Measurements from ENCODE around the gene IRF2BP2. TPM values are rescaled to one million over a fixed set of nuclear protein-coding genes. Genes with fewer than 3 reads are reported as not detected.
A peak's percentile ranks its signal among the peaks of the same experiment; 100 is the strongest.

IRF2BP2 gene
- total and polyA plus RNA-seq, 4 donors, result 36.9 to 148 (median 107) TPM

GRCh38 chr1:234555390-234556024, 54.5 kb downstream of the IRF2BP2 start:
- no peaks in the 10 kb centered on the region for H3K9me3 ChIP-seq (ENCODE audit: control insufficient read depth, low read length)
- H3K27ac ChIP-seq (ENCODE audit: low read depth in 1 of 2, low read length in 2 of 2), result no peak overlapping the region

DNA sequence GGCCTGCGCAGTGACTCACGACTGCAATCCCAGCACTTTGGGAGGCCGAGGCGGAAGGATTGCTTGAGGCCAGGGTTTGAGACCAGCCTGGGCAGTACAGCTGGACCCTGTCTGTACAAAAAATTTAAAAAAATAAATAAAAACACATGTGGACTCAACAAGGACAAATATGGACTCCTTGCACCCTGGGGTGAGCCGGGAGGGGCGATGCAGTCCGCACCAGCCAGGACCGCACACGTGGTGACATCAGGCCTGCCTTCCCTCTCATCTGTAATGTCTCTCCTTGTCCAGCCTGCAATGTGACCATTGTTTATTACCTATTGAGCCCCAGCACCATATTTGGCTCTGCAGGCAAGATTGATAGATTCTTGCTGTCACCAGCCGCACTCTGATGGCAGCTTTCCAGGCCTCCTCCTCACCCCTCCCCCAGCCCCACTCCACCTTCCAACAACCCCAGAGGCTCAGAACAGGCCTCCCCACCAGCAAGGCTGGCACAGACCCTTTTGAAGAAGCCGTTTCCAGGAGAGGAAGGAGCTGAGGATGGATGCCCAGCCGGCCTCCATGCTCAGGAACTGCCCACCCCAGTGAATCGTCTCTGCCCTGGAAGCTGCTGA, 55.2 kb downstream of the IRF2BP2 start:
- DNase-seq (no peak), ATAC-seq (ENCODE audit: low FRiP score) (peak; percentile 29)
- 55 to 57% methylated on average over 13 of the region's 13 CpGs for WGBS, 2 donors
- Histone ChIP-seq H3K4me1 (ENCODE audit: control insufficient read depth in 1 of 2, insufficient read depth in 2 of 2, low read length in 2 of 2) (no peaks in the 10 kb centered on the region), H3K9me3 (ENCODE audit: control insufficient read depth, low read length) (no peaks in the 10 kb centered on the region), H3K27ac (ENCODE audit: low read depth in 1 of 2, low read length in 2 of 2) (no peak overlapping the region), H3K27me3 (ENCODE audit: control insufficient read depth in 1 of 2, insufficient read depth in 2 of 2, low read length in 1 of 2) (no peaks in the 10 kb centered on the region), H3K4me3 (ENCODE audit: low read length in 2 of 2) (no peak overlapping the region), H3K36me3 (ENCODE audit: control insufficient read depth in 1 of 2, insufficient read depth in 2 of 2, low read length in 1 of 2) (no peaks in the 10 kb centered on the region)
- intact Hi-C loops (cut with DNase I), result no loop called here

More at GRCh38 chr1:234555390-234556024, 54.5 kb downstream of the IRF2BP2 start:
- 92 to 94% methylated on average over 10 of the region's 10 CpGs for WGBS, 2 donors
- H3K4me1 ChIP-seq (ENCODE audit: control insufficient read depth in 1 of 2, insufficient read depth in 2 of 2, low read length in 2 of 2), result no peaks in the 10 kb centered on the region
- ATAC-seq (ENCODE audit: low FRiP score) (no peak), DNase-seq (no peak)
- no peaks in the 10 kb centered on the region for H3K36me3 ChIP-seq (ENCODE audit: control insufficient read depth in 1 of 2, insufficient read depth in 2 of 2, low read length in 1 of 2)
- H3K27me3 ChIP-seq (ENCODE audit: control insufficient read depth in 1 of 2, insufficient read depth in 2 of 2, low read length in 1 of 2), result no peaks in the 10 kb centered on the region
- intact Hi-C loops (cut with DNase I), result no loop called here
- H3K4me3 ChIP-seq (ENCODE audit: low read length in 2 of 2), result no peak overlapping the region

Other genes starting within 250 kb of the IRF2BP2 start
- 10 to 100 TPM; 12.3 to 13.0 TPM for gene COA6, start 236.7 kb downstream of the IRF2BP2 start, total RNA-seq
- 10 to 100 TPM; 15.3 to 53.8 TPM for gene COA6, start 236.7 kb downstream of the IRF2BP2 start, polyA plus RNA-seq
- 10 to 100 TPM; 12.4 to 23.2 TPM for gene TARBP1, start 131.0 kb downstream of the IRF2BP2 start, total RNA-seq
- 10 to 100 TPM in 1 of 2 donors, 1 to 10 TPM in 1; 3.1 to 16.1 TPM for gene TARBP1, start 131.0 kb downstream of the IRF2BP2 start, polyA plus RNA-seq

Data from aorta (tissue), 5 donors.